HUES64 (cell line): Measurements from ENCODE around the gene SCN8A.

ENCODE experiments used
- H3K27ac ChIP-seq: 2 replicates; pipeline ENCODE4 v1.7.0; 2013; ENCODE audit warnings: low read depth, low read length, inconsistent platforms
- H3K27me3 ChIP-seq: 2 replicates; pipeline ENCODE4 v1.6.1; 2013; ENCODE audit warnings: mild to moderate bottlenecking, low read length; ENCODE audit not compliant: insufficient read depth
- H3K36me3 ChIP-seq: 2 replicates; pipeline ENCODE4 v1.6.1; 2013; ENCODE audit warnings: mild to moderate bottlenecking, low read length; ENCODE audit not compliant: insufficient read depth
- H3K4me1 ChIP-seq: 2 replicates; pipeline ENCODE4 v1.6.1; 2013; ENCODE audit warnings: mild to moderate bottlenecking, low read length, moderate library complexity; ENCODE audit not compliant: insufficient read depth
- H3K4me3 ChIP-seq: 2 replicates; pipeline ENCODE4 v1.5.1; 2013; ENCODE audit warnings: mild to moderate bottlenecking, low read length, moderate library complexity
- H3K9ac ChIP-seq: 2 replicates; pipeline ENCODE4 v1.6.1; 2013; ENCODE audit warnings: mild to moderate bottlenecking, low read depth, low read length
- H3K9me3 ChIP-seq: 2 replicates; pipeline ENCODE4 v1.6.1; 2013; ENCODE audit warnings: low read depth, low read length; ENCODE audit not compliant: insufficient read depth
- WGBS: fragments of 150-250, 120-280 bp; methylation state at CpG from one replicate; pipeline ENCODE4 v1.1.7; 2013; ENCODE audit warnings: missing lambda C conversion rate; 5-methylcytosine and 5-hydroxymethylcytosine counted together

The SCN8A gene

GRCh38 chr12:51748235-51748634 is 157.2 kb downstream of the SCN8A start:
- H3K9ac ChIP-seq = no peak overlapping the region
- H3K27ac ChIP-seq = no peak overlapping the region
- over 99% methylated on average over 3 of the region's 3 CpGs for WGBS
- H3K27me3 ChIP-seq = no peaks in the 10 kb centered on the region
- no peaks in the 10 kb centered on the region for H3K4me1 ChIP-seq
- H3K36me3 ChIP-seq = peaks cover 18% of the 10 kb centered on the region
- H3K4me3 ChIP-seq = no peak overlapping the region
- H3K9me3 ChIP-seq = no peaks in the 10 kb centered on the region

DNA sequence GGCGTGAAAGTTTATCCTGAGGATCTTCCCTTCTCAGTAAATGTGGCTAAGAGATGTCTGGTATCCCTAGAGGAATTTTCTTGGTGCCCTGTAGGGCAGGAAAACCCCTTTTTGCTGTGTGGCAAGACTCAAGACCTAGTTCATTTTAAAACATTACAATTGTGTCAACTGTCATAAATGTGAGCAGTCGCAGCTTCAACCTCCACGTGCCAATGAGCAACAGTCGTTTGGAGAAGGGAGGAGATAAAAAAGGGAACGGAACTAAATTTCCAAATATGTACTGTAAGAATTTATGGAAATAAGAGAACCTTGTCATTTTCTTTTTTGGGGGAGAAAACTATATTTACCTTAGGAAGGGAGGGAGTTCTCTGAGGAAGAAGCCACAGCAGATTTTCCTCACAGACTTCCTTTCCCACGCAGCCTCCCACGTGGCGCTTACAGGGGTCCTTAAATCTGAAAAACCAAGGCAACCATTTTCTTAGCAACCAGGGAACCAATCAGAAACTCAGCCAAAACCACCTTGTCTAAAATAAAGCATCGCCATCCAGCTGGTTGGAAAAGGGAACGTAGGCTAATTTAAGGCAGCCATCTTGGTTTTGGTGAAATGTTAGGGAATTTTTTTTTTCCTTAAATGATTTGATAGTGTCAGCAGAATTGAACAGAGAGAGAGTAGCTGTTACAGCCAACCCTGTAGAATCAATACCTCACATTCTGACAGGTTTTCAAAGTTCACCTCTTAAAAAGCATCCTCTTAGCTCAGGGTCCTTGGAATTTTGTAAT is 158.4 kb downstream of the SCN8A start:
- Histone ChIP-seq H3K27me3 (no peaks in the 10 kb centered on the region), H3K27ac (no peak overlapping the region), H3K4me1 (no peaks in the 10 kb centered on the region), H3K9me3 (no peaks in the 10 kb centered on the region), H3K9ac (no peak overlapping the region), H3K4me3 (no peak overlapping the region), H3K36me3 (peaks cover 18% of the 10 kb centered on the region)
- 94% methylated on average over 10 of the region's 10 CpGs for WGBS

- H3K9ac ChIP-seq = no peak overlapping the region
- WGBS = 81% methylated on average over 1 of the region's 1 CpG
- H3K27me3 ChIP-seq = no peaks in the 10 kb centered on the region
- H3K9me3 ChIP-seq = no peaks in the 10 kb centered on the region
- H3K27ac ChIP-seq = no peak overlapping the region
- H3K4me1 ChIP-seq = no peaks in the 10 kb centered on the region
- H3K36me3 ChIP-seq = peaks cover 18% of the 10 kb centered on the region
- no peak overlapping the region for H3K4me3 ChIP-seq
These were observed 158.9 kb downstream of the SCN8A start for GRCh38 chr12:51749986-51750317.

GRCh38 chr12:51751661-51752060 is 160.6 kb downstream of the SCN8A start:
- WGBS = 98% methylated on average over 2 of the region's 2 CpGs
- Histone ChIP-seq H3K4me3 (no peak overlapping the region), H3K27me3 (no peaks in the 10 kb centered on the region), H3K9ac (no peak overlapping the region), H3K27ac (no peak overlapping the region), H3K9me3 (no peaks in the 10 kb centered on the region), H3K36me3 (peaks cover 5% of the 10 kb centered on the region), H3K4me1 (no peaks in the 10 kb centered on the region)

- 94% methylated on average over 2 of the region's 2 CpGs for WGBS
- H3K27me3 ChIP-seq = no peaks in the 10 kb centered on the region
- no peak overlapping the region for H3K27ac ChIP-seq
- H3K36me3 ChIP-seq = peaks cover 6% of the 10 kb centered on the region
- no peaks in the 10 kb centered on the region for H3K4me1 ChIP-seq
- H3K4me3 ChIP-seq = no peak overlapping the region
- H3K9me3 ChIP-seq = no peaks in the 10 kb centered on the region
- no peak overlapping the region for H3K9ac ChIP-seq
These were observed 161.3 kb downstream of the SCN8A start for GRCh38 chr12:51752234-51752889.

DNA sequence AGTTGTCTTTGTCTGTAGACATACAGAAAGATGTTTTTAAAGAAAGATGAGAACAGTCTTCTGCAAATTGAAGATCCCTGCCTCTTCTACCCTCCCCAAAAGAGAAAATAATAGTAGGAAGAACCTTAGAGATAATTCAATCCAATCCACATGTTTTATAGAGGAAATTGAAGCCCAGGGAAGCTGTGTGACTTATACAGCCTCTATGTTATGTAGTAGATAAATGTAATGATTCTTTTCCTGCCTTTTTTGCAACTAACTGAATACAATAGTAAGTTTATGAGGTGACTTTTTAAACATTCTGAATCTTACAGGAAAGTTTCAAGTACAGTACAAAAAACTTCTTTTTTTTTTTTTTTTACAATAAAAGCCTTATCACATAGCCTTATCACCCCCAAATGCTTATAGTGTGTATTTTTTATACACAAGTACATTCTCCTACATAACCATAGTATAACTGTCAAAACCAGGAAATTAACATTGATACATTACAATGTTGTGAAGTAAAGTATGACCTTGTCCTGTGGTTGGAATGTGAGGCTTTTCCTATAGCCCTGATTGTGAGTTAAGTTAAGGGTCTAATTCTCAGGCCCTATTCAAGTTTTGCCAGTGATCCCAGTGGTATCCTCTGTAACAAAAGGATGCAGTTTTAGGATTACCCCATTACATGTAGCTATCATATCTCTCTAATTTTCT is 163.1 kb downstream of the SCN8A start:
- no peak overlapping the region for H3K4me3 ChIP-seq
- H3K27ac ChIP-seq = no peak overlapping the region
- H3K36me3 ChIP-seq = peaks cover 8% of the 10 kb centered on the region
- no peaks in the 10 kb centered on the region for H3K9me3 ChIP-seq
- H3K9ac ChIP-seq = no peak overlapping the region
- no peaks in the 10 kb centered on the region for H3K4me1 ChIP-seq
- H3K27me3 ChIP-seq = no peaks in the 10 kb centered on the region

- 90% methylated on average over 1 of the region's 2 CpGs for WGBS
- H3K9me3 ChIP-seq = no peaks in the 10 kb centered on the region
- H3K9ac ChIP-seq = no peak overlapping the region
- peaks cover 8% of the 10 kb centered on the region for H3K36me3 ChIP-seq
- no peaks in the 10 kb centered on the region for H3K27me3 ChIP-seq
- H3K4me1 ChIP-seq = no peaks in the 10 kb centered on the region
- no peak overlapping the region for H3K4me3 ChIP-seq
- H3K27ac ChIP-seq = no peak overlapping the region
These were observed 164.2 kb downstream of the SCN8A start for GRCh38 chr12:51755251-51755650.

GRCh38 chr12:51759175-51759574 is 168.1 kb downstream of the SCN8A start:
- H3K4me1 ChIP-seq = no peaks in the 10 kb centered on the region
- no peak overlapping the region for H3K9ac ChIP-seq
- H3K27me3 ChIP-seq = no peaks in the 10 kb centered on the region
- no peak overlapping the region for H3K4me3 ChIP-seq
- H3K9me3 ChIP-seq = no peaks in the 10 kb centered on the region
- no peak overlapping the region for H3K27ac ChIP-seq
- H3K36me3 ChIP-seq = peaks cover 9% of the 10 kb centered on the region

- H3K27ac ChIP-seq = no peak overlapping the region
- H3K9ac ChIP-seq = no peak overlapping the region
These were observed 168.7 kb downstream of the SCN8A start for GRCh38 chr12:51759695-51760094.

DNA sequence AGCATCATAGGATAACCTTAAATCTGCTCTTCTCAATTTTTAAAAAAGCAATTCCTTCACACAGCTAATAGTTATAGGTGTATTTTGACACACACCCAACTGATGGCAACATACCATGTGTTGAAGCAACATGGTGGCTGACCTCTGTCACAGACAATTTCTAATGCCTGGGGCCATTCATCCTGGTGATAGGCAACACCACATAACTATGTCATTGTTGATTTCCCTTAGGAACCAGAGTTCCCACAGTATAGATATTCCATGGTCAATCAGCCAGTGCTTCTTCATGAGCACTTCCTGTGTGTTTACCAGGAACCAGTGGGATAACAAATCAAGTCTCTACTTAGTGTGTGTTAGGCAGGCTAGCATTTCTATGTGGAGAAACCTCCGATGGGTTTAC is 169.2 kb downstream of the SCN8A start:
- Histone ChIP-seq H3K4me3 (no peak overlapping the region), H3K27ac (no peak overlapping the region), H3K9me3 (no peaks in the 10 kb centered on the region), H3K27me3 (no peaks in the 10 kb centered on the region), H3K4me1 (no peaks in the 10 kb centered on the region), H3K36me3 (peaks cover 9% of the 10 kb centered on the region), H3K9ac (no peak overlapping the region)
- WGBS = 93% methylated on average over 1 of the region's 1 CpG

More at GRCh38 chr12:51759695-51760094, 168.7 kb downstream of the SCN8A start:
- no peaks in the 10 kb centered on the region for H3K4me1 ChIP-seq
- H3K27me3 ChIP-seq = no peaks in the 10 kb centered on the region
- H3K36me3 ChIP-seq = peaks cover 9% of the 10 kb centered on the region
- no peak overlapping the region for H3K4me3 ChIP-seq
- no peaks in the 10 kb centered on the region for H3K9me3 ChIP-seq

DNA sequence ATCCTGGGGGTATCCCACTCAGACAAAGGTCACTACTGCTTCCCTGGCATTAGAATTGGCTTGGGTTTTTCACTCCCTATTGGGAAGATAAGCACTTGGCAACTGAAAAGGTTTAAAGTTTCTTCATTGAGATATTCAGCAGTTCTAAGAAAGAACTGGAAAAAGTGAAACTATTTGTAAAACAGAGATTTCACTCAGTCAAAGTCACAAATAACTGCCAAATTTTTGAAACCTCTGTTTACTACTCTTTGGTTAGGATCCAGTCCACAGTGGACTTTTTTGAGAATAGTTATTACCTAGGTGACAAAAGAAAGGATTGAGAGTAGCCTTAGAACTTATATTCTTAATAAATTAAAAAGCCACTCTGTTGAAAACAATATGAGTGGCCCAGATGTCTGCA is 172.7 kb downstream of the SCN8A start:
- H3K27ac ChIP-seq = no peak overlapping the region
- H3K9me3 ChIP-seq = no peaks in the 10 kb centered on the region
- no peaks in the 10 kb centered on the region for H3K27me3 ChIP-seq
- H3K4me1 ChIP-seq = no peaks in the 10 kb centered on the region
- H3K36me3 ChIP-seq = peaks cover 19% of the 10 kb centered on the region
- no peak overlapping the region for H3K9ac ChIP-seq
- no peak overlapping the region for H3K4me3 ChIP-seq
